ENCODE data around the gene ZP3. TPM values are rescaled to one million over a fixed set of nuclear protein-coding genes. Genes with fewer than 3 reads are reported as not detected.

ZP3 gene
- polyA plus RNA-seq (2011; rRNA removed) (1.6 and 2.5 TPM in 2 replicates), polyA minus RNA-seq (2011; rRNA and poly(A)+ RNA removed) (6.8 and 7.1 TPM in 2 replicates)

DNA sequence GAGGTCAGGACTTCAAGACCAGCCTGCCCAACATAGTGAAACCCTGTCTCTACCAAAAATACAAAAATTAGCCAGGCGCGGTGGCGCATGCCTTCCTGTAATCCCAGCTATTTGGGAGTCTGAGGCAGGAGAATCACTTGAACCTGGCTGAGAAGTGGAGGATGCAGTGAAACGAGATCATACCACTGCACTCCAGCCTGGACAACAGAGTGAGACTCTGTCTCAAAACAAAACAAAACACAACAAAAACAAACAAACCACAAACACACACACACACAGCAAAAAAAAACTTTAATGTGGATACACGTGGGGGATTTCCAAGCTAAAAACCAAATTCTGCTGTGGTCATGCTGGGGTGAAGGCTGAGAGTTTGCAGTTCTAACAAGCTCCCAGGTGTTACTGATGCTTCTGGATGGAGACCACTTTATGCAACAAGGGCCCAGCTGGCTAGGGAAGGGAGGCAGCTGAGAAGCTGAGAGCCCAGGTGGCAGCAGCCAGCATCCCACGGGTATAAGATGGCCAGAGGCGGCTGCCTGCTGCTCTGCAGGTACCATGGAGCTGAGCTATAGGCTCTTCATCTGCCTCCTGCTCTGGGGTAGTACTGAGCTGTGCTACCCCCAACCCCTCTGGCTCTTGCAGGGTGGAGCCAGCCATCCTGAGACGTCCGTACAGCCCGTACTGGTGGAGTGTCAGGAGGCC lies at the start of gene ZP3:
Gene ZP3, plus strand, starts transcription at position 538 of the 699 bp plus-strand sequence. Its CDS starts 15 bp downstream, at position 553.
- ChIA-PET POLR2A (no interaction called here), CTCF (interaction anchor here (0.6 to 1.1 kb wide), 2 partner anchors 106 to 240 kb away, joined by 3 to 4 read pairs; no protein-coding TSS in a partner anchor)
- no peak for DNase-seq (ENCODE audit: low read depth)
- Histone ChIP-seq H3K27me3 (ENCODE audit: control insufficient read depth, insufficient read depth, low read length) (no peaks in the 10 kb centered on the region), H3K36me3 (ENCODE audit: control insufficient read depth, insufficient read depth, low read length) (no peaks in the 10 kb centered on the region), H3K4me3 (ENCODE audit: low read depth, low read length) (no peak within 1 kb of the TSS)
- TF ChIP-seq, protein P1, sequence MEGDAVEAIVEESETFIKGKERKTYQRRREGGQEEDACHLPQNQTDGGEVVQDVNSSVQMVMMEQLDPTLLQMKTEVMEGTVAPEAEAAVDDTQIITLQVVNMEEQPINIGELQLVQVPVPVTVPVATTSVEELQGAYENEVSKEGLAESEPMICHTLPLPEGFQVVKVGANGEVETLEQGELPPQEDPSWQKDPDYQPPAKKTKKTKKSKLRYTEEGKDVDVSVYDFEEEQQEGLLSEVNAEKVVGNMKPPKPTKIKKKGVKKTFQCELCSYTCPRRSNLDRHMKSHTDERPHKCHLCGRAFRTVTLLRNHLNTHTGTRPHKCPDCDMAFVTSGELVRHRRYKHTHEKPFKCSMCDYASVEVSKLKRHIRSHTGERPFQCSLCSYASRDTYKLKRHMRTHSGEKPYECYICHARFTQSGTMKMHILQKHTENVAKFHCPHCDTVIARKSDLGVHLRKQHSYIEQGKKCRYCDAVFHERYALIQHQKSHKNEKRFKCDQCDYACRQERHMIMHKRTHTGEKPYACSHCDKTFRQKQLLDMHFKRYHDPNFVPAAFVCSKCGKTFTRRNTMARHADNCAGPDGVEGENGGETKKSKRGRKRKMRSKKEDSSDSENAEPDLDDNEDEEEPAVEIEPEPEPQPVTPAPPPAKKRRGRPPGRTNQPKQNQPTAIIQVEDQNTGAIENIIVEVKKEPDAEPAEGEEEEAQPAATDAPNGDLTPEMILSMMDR (IDR thresholded peaks at IDR 0.05; ENCODE audit: insufficient read depth, low read depth, low read length), result no peak

DNA sequence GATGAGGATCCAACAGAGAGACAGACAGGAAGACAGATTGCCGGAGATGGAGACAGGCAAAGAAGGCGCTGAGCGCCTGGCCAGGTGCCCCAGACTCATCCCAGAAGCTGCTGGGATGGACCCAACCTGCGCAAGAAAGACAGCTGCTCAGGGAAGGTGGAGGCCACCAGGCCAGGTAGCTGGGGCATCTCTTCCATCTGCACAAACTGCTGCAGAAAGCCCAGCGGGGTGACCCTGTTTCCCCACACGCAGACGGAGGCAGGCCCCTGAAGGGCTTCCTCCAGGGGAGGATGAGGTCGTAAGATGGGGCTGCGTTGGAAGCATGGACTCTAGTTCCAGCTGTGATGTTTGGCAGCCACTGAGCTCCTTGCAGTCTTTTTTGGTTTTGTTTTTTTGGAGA lies 49.5 kb upstream of the ZP3 start:
- POLR2A ChIA-PET, result no interaction called here
- TF ChIP-seq, protein P1 (IDR thresholded peaks at IDR 0.05; ENCODE audit: insufficient read depth, low read depth, low read length), result no peak
- CTCF ChIA-PET, result interaction anchor here (1.1 kb wide), 1 partner anchor 15 kb away, joined by 3 read pairs; no protein-coding TSS in a partner anchor
- no peak overlapping the region for H3K4me3 ChIP-seq (ENCODE audit: low read depth, low read length)
- H3K27me3 ChIP-seq (ENCODE audit: control insufficient read depth, insufficient read depth, low read length), result no peaks in the 10 kb centered on the region
- H3K36me3 ChIP-seq (ENCODE audit: control insufficient read depth, insufficient read depth, low read length), result no peaks in the 10 kb centered on the region
- DNase-seq (ENCODE audit: low read depth), result no peak

- Histone ChIP-seq H3K27me3 (ENCODE audit: control insufficient read depth, insufficient read depth, low read length) (no peaks in the 10 kb centered on the region), H3K4me3 (ENCODE audit: low read depth, low read length) (no peak overlapping the region), H3K36me3 (ENCODE audit: control insufficient read depth, insufficient read depth, low read length) (no peaks in the 10 kb centered on the region)
- ChIA-PET CTCF (interaction anchor here (0.8 kb wide), 1 partner anchor 18 kb away, joined by 3 read pairs; the partner anchor contains the start of gene YWHAG), POLR2A (no interaction called here)
- TF ChIP-seq, protein P1 (IDR thresholded peaks at IDR 0.05; ENCODE audit: insufficient read depth, low read depth, low read length), result no peak
- DNase-seq (ENCODE audit: low read depth), result no peak
Measured at GRCh38 chr7:76377186-76377918, 47.4 kb upstream of the ZP3 start.

- CTCF ChIA-PET, result no interaction called here
Measured at GRCh38 chr7:76380623-76380966, 44.2 kb upstream of the ZP3 start.

GRCh38 chr7:76381814-76382213 lies 42.9 kb upstream of the ZP3 start:
- Histone ChIP-seq H3K27me3 (ENCODE audit: control insufficient read depth, insufficient read depth, low read length) (no peaks in the 10 kb centered on the region), H3K36me3 (ENCODE audit: control insufficient read depth, insufficient read depth, low read length) (no peaks in the 10 kb centered on the region), H3K4me3 (ENCODE audit: low read depth, low read length) (no peak overlapping the region)
- no peak for DNase-seq (ENCODE audit: low read depth)
- ChIA-PET POLR2A (no interaction called here), CTCF (no interaction called here)
- TF ChIP-seq, protein P1 (IDR thresholded peaks at IDR 0.05; ENCODE audit: insufficient read depth, low read depth, low read length), result no peak

More at GRCh38 chr7:76380623-76380966, 44.2 kb upstream of the ZP3 start:
- no peak for DNase-seq (ENCODE audit: low read depth)
- POLR2A ChIA-PET, result no interaction called here
- Histone ChIP-seq H3K36me3 (ENCODE audit: control insufficient read depth, insufficient read depth, low read length) (no peaks in the 10 kb centered on the region), H3K27me3 (ENCODE audit: control insufficient read depth, insufficient read depth, low read length) (no peaks in the 10 kb centered on the region), H3K4me3 (ENCODE audit: low read depth, low read length) (no peak overlapping the region)
- TF ChIP-seq, protein P1 (IDR thresholded peaks at IDR 0.05; ENCODE audit: insufficient read depth, low read depth, low read length), result no peak

All from BJ (cell line).